Activated CD4-positive, CD25-positive, alpha-beta regulatory T cell treated with anti-CD3 and anti-CD28 coated beads, Interleukin-2, amount 50 U/mL, for 16 hours (primary cell): Measurements from ENCODE around the gene TXNDC17.
"Not testable (repeated sequence)": the region's sequence is repeated elsewhere in the genome, so short reads cannot be mapped to it uniquely, and the experiment has no call there.

Experiments
- DNase-seq: peaks from one replicate; pipeline ENCODE4 v3.0.0-alpha.2; 2020; ENCODE audit warnings: low read depth, low spot score

Gene TXNDC17

DNA sequence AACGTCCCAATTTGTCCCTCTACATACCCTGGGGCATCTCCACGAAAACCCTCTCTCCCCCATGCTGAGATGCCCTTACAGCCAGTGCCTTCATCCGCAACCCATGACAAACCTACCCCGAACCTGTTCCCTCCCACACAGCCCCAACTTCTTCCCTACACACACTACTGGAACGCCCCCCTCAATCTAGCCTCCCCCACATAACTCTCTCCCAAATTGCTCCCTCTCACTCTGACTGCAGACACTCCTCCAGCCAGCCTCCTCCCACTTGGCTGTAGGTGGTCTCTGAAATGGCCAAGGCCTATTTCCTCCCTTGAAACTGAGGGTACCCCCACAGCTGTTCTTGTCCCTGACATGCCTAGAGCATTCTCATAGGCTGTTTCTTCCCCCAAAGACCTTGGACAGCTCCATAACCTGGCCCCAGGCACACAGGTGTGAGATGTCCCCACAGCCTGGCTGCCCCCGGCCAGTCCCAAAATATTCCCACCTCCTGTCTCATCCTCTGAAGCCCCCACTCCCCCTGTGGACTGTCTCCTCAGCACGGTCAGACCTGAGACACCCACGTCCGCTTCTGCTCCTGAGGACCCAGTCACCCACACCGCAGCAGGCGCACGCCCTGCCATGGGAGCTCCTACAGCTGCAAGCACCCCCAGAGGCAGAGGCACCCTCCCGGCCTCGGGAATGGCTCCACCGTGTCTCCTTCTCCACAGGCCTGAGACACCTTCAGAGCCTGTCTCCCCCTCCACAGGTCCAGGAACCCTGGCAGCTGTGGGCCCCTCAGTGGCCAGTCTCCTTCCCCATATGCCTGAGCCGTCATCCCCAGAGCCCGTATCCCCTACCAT lies 4.0 kb upstream of the TXNDC17 start:
- no peak for DNase-seq

DNA sequence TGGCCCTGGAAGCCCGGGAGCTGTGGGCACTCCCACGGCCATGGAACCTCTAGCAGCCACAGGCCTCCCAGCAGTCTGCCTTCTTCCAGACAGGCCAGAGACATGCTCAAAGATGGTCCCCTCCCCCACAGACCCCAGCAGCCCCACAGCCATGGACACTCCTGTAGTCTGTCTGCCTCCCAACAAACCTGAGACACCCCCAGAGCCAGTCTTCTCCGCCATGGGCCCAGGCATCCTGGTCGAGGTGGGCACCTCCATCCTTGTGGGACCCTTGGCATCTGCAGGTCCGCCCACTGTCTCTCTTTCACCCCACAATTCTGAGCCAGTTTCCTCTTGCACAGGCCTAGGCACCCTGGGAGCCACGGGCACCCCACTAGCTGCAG lies 3.4 kb upstream of the TXNDC17 start:
- no peak for DNase-seq

DNA sequence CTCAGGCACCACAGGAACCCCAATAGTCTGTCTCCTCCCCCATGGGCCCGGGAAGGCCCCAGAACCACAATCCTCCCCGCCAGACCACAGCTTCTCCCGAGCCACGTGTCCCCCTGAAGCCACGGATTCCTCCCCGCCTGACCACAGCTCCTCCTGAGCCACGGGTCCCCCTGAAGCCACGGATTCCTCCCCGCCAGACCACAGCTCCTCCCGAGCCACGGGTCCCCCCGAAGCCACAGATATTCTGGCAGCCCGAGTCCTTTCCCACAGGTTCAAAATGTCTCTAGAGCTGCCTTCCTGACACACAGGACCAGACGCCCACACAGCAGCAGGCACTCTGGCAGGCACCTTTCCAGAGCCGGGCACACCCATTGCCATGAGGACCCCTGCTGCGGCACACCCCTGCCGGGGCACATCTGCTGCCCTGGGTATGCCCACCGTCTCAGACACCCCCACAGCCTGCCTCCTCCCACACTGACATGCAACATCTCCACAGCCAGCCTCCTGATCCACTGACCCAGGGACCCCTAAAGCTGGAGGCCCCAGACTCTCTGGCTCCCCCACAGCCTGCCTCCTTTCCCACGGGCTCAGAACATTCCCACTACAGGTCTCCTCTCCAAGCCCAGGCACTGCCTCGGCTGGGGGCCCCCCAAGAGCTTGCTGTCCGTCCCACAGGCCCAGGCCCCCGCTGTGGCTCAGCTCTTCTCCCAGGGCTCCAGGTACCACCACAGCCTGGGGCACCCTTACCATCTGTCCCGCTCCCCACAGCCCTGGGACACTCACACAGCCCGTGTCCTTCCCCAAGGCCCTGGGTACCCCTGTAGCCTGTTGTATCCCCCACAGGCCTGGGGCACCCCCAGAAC lies 2.6 kb upstream of the TXNDC17 start:
- no peak for DNase-seq

DNA sequence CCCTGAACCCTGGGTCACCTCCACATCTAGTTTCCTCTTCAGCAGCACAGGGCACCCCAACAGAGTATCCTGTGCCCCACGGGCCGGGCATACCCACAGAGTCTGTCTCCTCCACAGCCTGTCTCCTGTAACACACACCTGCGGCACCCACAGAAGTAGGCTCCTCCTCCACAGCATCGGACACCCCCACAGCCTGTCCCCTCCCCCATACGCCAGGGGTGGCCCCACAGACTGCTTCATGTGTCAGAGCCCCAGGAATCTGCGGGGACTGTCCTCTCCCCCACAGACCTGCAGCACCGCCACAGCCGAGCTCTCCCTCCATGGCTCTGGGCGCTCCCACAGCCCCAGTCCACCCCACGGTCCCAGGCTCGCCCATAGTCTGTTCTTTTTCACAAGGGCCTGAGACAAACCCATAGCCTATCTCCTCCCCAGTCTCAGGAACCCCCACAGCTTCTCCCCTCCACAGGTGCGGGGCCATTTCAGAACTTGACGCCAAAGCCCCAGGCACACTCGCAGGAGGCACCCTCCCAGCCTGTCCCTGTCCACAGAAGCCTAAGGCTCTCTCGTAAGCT lies 1.8 kb upstream of the TXNDC17 start:
- DNase-seq = no peak

DNA sequence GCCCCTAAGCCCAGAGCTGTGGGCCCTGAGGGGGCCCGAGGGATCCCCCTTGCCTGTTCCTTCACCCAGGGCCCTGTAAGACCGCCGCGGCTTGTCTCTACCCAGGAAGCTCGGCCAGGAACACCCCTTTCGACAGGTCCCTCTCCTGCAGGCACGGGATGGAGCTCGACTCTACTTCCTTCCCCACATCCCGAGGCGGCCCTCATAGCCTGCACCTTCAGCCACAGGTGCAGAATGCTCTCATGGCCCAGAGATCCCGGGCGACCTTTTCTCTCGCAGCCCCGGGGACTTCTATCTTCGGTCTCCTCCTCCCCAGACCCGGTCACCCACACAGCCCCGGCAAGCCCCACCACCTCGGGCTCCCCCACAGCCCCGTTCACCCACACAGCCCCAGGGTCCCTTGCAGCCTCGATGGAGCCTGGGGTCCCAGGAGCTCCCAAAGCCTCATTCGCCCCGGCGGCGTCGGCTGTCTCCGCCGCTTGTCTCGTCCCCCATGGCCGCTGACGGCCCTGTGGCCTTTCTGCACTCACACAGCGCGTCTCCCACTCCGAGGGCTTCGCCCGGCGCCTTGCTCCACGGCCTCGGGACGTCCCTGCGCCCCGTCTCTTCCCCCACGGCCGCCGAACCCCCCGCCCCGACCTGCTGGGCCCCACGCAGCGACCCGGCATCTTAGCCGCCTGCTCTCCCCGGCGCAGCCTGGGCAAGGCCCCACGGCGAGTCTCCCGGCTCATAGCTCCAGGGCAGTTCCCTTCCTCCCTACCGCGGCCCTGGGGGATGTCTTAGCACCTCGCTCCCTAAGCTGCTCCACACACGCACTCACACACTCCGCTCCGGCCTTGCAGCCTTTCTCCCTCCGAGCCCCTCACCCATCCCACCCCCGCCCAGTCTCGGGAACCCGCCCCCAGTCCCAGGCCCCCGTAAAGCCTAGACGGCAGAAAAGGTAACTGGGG lies 999 bp upstream of the TXNDC17 start:
- DNase-seq = no peak

DNA sequence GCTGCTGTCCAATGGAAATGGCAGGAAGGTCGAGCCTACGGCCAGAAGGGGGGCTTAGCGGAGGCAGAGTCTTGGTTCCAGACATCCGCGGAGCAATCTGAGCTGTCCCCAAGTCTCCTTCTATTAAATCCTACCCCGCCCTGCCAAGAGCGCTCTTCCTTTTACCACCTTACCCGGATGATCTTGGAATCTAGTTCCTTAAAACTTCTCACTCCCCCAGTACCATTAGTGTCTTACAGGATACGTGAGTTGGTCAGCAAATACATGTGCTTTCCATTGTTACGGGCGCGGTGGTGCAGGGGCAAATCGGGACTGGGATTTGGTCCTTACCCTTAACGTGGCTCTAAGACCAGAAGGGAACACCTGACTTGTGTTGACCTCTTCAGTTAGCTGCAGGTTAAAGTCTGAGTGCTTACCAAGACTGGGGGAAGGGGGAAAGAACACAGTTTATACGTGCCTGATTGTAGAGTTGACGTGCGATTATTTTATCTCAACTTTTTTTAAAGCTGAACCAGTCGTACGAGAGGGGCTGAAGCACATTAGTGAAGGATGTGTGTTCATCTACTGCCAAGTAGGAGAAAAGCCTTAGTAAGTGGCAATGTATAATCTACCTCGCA lies 495 bp downstream of the TXNDC17 start:
- no peak for DNase-seq

DNA sequence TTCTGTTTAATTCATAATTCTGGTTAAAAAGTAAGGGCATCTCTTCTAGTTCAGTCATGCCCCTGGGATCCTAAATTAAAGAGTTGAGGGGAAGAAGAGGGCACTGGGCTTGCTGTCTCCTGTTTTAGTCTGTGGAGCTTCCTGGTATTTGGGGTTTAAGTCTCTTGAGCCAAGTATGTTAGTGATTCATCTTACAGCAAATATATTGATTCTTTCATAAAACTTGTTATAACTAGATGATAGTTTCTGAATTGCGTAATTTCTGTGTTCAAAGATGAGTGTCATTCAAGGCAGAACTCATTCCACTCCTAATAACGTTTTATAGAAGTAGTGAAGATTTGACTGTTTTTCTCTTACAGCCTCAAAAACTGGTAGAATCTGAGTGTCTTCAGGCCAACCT lies 1.7 kb downstream of the TXNDC17 start:
- no peak for DNase-seq

DNA sequence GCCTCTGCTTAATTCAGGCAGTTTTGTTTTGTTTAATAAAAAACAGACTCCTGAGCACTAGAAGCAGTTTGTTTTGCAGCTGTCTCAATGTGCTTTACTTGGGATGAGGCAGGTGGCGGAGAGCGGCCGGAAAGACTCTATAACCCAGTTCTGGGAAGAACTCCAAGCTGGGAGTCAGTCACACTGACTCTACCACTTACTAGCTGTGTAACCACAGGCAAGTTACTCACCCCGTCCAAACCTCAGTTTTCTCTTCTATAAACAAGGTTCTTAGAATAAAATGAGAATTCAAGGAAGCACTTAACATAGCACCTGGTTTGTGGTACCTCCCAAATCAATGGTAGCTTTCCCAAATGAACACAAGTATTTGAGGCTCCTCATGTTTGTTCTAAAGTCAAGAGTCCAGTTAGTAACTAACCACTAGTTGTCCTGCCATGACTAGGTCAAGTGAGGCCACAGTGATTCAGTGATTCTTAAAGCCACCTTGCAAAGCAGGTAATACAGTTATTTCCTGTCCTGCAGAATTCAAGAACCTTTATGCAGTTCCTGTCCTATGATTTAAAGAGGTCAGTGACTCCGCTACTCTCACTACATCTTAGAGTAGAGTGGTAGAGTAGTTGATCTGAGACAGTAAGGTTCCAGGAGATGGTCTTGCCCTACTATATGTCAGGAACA lies 2.7 kb downstream of the TXNDC17 start:
- no peak for DNase-seq

DNA sequence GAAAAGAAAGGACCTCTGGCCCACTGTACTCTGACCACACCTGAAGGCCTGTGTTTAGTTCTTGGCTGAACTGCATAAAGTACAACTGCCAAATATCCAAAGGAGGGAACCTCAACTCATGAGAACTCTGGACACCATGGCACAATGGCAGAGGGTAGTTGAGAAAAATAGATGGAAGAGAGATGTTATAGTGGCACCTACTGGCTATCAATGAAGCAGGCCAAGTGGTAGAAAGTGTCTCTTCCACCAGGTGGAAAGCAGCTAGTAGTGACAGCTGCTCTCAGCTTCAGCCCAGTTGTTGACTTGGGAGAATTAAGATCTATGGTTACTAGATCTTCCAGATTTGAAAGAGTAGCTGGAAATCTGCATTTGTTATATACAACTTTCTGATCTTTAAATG lies 7.3 kb downstream of the TXNDC17 start:
- no peak for DNase-seq

DNA sequence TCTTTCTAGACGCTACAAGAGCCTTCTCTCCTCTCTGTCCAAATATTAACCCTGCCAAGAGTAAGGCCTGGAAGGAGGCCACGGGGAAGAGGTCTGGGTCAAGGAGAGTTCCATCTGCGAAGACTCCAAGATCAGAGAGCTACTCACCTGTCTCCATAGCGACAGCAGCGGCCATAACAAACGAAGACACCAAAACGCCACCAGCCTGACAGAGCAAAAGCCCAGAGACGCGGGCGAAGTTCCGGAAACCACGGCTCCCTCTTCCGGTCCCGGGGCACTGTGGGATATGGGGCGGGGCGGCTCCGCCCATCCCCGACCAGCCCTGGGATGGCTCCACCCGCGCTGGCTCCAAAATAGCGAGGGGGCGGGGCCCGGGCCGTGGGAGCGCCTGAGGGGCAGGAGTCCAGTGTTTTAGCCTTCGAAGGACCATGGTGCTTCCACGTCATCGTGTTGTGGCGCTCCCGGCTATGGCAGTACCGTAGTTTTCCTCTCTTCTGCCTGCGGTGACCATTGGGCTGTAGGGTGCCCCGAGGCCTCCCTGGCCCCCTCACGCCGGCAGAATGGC lies 10.6 kb downstream of the TXNDC17 start, which contains the start of the genes C17orf100 and MED31:
TSS of gene C17orf100 (plus strand) at position 409 of the 565 bp plus-strand sequence. CDS start at position 561, 152 bp downstream.
TSS of gene MED31 (minus strand) at position 252 of the 565 bp plus-strand sequence. CDS start at position 175, 77 bp downstream.
- DNase-seq = peak; percentile 90

DNA sequence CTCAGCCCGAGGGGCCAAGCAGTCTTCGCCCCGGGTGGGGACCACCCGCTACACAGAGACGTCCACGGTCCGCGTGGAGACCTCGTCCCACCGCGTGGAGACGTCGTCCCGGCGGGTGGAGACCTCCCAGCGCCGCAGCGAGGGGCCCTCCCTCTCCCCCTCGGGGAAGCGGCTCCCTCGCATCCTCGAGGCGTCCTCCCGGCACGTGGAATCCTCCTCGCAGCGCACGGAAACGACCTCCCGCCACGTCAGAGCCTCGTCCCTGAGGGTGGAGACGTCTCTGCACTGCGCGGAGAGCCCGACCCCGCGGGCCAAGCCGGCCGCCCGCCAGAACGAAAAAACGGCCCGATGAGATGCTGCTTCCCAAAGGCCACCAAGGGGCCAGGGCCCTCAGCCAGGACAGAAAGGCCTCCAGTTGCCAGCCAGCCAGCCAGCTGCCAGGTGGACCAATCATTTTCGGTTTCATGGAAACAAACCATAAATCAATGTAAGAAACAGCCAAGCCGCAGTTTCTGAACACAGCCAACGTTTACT lies 11.1 kb downstream of the TXNDC17 start:
- DNase-seq = no peak

DNA sequence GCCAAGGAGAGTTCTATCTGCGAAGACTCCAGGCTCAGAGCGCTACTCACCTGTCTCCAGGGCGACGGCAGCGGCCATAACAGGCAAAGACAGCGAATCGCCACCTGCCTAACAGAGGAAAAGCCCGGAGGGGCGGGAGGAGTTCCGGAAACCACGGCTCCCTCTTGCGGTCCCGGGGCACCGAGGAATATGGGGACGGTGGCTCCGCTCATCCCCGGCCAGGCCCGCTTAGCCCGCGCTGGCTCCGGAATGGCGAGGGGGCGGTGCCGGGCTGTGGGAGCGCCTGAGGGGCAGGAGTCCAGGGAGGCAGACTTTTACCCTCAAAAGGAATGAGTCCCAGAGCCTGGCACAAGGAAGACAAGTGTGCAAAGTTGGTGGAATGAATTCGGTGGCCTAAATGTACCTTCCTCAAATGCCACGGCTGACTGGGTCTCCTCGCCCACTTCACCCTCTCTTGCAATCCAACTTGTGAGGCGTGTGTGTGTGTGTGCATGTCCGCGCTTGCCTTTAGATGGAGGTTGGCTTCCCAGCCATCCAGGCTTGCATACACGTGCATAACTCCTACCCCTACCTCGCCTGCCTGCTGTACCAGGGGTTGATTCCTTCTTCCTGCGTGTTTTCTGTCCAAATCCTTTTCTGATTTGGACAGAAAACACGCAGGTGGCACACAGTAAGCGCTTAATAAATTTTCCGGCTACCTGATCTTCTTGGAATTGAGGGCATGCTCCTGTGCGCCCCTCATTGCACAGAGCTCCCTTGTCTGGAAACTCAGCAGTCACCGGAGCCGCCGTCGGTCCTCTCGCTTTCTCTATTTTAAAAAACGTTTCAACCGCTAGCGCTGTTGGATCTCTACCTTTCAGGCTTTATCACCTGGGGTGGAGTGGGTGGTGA lies 14.2 kb downstream of the TXNDC17 start:
- no peak for DNase-seq

DNA sequence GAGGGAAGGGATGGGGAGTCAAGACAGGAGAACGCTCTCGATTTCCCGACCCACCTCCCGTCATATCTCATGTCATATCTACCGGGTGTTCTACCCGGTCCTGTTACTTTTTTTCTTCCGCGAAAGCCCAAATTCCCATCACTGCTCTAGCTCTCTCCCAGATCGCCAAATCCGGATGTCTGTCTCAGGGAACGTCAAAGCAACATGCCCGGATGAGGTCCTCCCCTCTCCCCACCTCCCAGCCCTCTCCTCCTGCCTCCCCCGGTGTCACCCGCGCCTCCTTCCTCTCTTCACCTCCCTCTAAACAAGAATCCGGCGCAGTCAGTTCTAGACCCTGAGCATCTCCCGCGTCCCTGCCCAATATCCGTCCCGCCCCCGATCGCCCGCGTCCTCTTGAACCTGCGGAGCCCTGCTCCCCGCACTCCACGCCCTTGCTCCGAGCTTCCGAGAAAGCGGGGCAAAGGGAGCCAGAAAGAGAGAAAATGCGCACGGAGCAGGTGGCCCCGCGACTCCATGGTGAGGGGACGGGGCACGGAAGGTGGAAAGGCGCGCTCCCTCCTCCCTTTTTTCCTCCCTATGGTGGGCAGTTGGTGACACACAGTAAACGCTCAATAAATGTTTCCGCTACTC lies 15.0 kb downstream of the TXNDC17 start:
- DNase-seq = not testable (repeated sequence)

DNA sequence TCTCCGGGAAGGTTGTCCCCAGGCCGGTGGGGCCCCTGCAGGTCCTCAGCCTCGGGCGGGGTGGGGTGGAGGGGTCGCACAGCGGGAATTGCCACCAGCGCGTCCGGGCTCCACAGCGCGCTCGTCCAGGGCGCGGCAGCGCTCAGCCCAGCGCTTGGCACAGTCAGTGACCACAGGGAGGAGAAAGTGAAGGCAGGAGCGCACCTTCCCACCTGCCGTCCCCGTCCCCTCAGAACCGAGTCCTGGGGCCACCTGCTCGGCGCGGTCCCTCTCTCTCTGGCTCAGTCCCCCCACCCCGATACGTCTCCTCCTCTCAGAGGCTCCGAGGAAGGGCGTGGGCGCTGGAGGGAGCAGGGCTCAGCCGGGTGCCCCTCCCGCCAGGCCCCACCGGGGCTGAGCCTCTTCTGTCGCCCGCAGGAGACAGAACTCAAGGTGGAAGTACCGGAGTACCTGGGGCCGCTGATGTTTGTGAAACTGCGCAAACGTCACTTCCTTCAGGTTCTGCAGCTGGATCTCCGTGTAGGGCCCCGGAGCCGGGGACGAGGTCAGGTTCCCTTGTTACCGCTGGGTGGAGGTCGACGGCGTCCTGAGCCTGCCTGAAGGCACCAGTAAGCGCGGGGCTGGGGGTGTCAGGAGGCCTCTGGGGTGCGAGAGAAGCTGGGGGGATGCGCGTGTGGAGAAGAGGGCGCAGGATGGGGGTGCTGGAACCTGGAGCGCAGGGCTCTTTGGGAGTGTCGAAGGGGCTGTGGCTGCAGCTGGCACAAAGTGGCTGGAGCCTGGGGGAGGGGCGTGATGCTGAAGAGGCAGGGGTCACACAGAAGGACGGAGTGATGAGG lies 16.2 kb downstream of the TXNDC17 start:
- DNase-seq = not testable (repeated sequence)

DNA sequence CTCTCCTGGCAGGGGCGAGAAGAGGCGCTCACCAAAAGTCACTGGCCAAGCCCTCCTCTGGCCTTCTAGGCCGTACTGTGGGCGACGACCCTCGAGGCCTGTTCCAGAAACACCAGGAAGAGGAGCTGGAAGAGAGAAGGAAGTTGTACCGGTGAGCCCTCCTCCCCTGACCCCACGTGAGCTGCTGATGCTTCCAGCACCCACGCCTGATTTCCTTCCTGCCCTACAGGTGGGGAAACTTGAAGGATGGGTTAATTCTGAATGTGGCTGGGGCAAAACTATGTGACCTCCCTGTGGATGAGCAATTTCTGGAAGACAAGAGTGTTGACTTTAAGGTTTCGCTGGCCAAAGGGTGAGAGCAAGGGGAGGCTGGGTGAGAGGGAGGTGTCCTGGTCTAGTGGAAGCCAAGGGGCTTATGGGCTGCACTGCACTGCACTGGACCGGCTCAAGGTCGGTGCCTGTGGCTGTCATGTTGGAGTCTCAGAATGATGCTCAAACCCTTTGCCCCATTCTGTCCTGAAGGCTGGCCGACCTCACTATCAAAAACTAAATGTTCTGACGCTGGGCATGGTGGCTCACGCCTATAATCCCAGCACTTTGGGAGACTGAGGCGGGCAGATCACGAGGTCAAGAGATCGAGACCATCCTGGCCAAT lies 16.9 kb downstream of the TXNDC17 start:
- no peak for DNase-seq

DNA sequence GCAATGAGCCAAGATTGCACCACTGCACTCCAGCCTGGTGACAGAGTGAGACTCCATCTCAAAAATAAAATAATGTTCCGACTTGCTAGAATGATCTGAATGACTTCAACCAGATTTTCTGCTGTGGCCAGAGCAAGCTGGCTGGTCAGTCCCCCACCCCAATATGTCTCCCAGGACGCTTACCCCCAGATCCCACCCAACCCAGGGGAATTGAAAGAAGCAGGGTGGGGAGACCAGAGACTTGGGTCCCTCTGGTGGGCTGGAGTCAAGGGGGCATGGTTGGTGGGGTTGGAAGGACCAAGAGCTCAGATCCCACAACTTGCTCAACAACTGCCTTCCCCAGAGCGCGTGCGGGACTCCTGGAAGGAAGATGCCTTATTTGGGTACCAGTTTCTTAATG lies 17.6 kb downstream of the TXNDC17 start:
- DNase-seq = not testable (repeated sequence)
